Neutrophil (primary cell): Measurements from ENCODE around the gene CNTN5.

Source experiments
- H3K27ac ChIP-seq: fragments of 200-600 bp; sonication (generic); 2 replicates; pipeline ENCODE4 v1.5.1; 2016; ENCODE audit warnings: mild to moderate bottlenecking, moderate library complexity
- H3K27me3 ChIP-seq: fragments of 200-600 bp; sonication (generic); 2 replicates; pipeline ENCODE4 v1.6.0; 2016; ENCODE audit warnings: mild to moderate bottlenecking
- H3K36me3 ChIP-seq: fragments of 200-600 bp; sonication (generic); 2 replicates; pipeline ENCODE4 v1.5.1; 2017
- H3K4me1 ChIP-seq, 2 experiments: fragments of 200-600 bp in 1 of 2; sonication (generic) in 1 of 2; 1 replicate in 1 of 2; 2 replicates in 1 of 2; pipeline versions ENCODE4 v1.5.1 to v1.6.1; 2013 to 2016; ENCODE audit warnings: low read depth in 1 of 2, low read length in 1 of 2, mild to moderate bottlenecking in 1 of 2, moderate library complexity in 1 of 2; ENCODE audit not compliant: control insufficient read depth in 1 of 2, insufficient read depth in 1 of 2
- H3K4me3 ChIP-seq, 2 experiments: fragments of 200-600 bp in 1 of 2; sonication (generic) in 1 of 2; 1 replicate in 1 of 2; 2 replicates in 1 of 2; pipeline ENCODE4 v1.5.1; 2013 to 2016; ENCODE audit warnings: low read depth in 1 of 2, low read length in 1 of 2, mild to moderate bottlenecking in 1 of 2, moderate library complexity in 1 of 2
- H3K9me3 ChIP-seq: fragments of 200-600 bp; sonication (generic); 2 replicates; pipeline ENCODE4 v1.5.1; 2016
- TF ChIP-seq, protein P1 (sequence below): fragments of 200-600 bp; sonication (generic); IDR thresholded peaks from 2 replicates; pipeline ENCODE4 v1.5.1; 2016; ENCODE audit warnings: antibody characterized with exemption

CNTN5 gene

DNA sequence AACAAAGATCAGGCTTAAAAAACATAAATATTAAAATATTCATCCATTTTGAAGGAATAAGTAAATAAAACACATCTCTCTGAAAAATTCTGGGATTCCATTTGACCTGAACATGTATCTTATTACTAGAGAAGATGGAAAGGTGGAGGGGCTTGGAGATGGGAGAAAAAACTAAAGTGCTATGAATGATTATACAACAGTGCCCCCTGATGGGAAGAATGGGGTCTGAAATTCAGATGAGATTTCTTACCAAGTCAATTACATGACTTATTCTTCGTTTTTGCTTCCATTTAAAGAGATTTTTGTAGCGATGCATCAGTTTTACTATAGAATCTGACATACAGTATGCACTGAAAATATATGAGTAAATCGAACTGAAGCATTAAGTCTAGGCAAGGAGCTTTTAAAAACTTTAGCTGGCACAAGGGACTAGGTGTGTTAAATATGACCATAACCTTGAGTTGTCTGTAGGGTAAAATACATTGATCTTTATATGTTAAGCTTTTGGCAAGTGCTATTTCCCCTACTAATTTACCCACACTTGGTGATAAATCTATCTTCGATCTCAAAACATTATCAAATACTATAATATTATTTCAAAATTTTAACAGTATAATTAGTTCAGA lies 718.8 kb downstream of the CNTN5 start:
- H3K27ac ChIP-seq = no peak overlapping the region
- H3K4me1 ChIP-seq = no peaks in the 10 kb centered on the region
- no peaks in the 10 kb centered on the region for H3K9me3 ChIP-seq
- TF ChIP-seq, protein P1, sequence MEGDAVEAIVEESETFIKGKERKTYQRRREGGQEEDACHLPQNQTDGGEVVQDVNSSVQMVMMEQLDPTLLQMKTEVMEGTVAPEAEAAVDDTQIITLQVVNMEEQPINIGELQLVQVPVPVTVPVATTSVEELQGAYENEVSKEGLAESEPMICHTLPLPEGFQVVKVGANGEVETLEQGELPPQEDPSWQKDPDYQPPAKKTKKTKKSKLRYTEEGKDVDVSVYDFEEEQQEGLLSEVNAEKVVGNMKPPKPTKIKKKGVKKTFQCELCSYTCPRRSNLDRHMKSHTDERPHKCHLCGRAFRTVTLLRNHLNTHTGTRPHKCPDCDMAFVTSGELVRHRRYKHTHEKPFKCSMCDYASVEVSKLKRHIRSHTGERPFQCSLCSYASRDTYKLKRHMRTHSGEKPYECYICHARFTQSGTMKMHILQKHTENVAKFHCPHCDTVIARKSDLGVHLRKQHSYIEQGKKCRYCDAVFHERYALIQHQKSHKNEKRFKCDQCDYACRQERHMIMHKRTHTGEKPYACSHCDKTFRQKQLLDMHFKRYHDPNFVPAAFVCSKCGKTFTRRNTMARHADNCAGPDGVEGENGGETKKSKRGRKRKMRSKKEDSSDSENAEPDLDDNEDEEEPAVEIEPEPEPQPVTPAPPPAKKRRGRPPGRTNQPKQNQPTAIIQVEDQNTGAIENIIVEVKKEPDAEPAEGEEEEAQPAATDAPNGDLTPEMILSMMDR = no peak
- no peaks in the 10 kb centered on the region for H3K36me3 ChIP-seq
- no peaks in the 10 kb centered on the region for H3K27me3 ChIP-seq
- H3K4me3 ChIP-seq = no peak overlapping the region

DNA sequence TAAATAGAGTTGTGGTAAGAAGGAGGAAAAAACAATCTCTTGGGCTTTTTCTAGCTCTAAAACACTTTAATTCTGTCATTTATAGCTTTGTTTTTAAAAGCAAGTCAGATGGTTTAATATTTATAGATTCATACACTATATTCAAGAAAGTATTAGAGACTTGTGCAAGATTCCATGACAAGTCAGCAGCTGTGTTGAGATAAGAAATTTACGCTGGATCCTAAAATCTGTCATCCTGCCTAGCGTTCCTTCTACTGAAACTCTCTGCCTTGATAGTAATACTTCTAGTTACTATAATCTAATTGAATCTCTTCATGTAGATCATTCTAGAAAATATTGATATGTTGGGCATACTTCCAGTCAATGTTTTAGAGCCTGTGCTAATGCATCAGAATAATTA lies 721.8 kb downstream of the CNTN5 start:
- no peaks in the 10 kb centered on the region for H3K9me3 ChIP-seq
- H3K36me3 ChIP-seq = no peaks in the 10 kb centered on the region
- H3K4me1 ChIP-seq = no peaks in the 10 kb centered on the region
- H3K4me3 ChIP-seq = no peak overlapping the region
- TF ChIP-seq, protein P1 = no peak
- no peak overlapping the region for H3K27ac ChIP-seq
- H3K27me3 ChIP-seq = no peaks in the 10 kb centered on the region

DNA sequence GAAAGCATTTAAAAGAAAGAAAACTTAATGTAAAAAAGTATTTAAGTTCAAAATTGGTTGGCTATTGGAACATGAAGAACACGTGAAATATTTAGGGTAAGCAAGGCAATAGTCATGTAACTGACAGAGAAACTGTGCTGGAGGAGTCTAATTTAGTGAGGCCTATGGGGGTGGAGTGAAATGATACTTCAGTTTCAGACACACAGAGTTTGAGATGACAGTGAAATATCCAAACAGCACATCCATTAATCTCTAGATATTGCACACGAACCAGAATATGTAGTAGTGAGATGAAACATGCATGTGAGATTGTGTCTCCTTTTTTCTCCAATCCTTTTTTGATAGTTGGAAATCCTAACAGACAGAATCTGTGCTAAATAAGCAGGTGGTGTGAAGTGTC lies 739.0 kb downstream of the CNTN5 start:
- Histone ChIP-seq H3K27me3 (no peaks in the 10 kb centered on the region), H3K4me3 (no peak overlapping the region), H3K36me3 (no peaks in the 10 kb centered on the region), H3K4me1 (no peaks in the 10 kb centered on the region), H3K27ac (no peak overlapping the region), H3K9me3 (no peaks in the 10 kb centered on the region)
- TF ChIP-seq, protein P1 = no peak

DNA sequence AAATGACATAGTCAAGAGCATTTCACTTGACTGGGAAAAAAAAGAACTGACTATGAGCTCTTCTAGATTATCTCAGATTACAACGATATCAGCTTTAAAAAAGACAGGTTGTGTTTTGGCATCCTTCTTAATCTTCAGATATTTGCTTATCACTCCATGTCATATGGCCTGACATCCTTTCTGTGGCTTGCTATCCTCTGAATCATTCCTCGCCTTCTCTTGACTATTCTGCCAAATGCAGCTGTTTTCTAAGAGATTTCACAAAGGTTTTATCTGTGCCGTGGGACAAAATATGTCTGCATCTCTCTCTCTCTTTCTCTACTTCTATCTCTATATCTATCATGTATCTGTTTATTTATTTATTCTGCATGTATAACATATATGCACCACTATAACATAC lies 746.1 kb downstream of the CNTN5 start:
- Histone ChIP-seq H3K4me3 (no peak overlapping the region), H3K36me3 (no peaks in the 10 kb centered on the region), H3K27ac (no peak overlapping the region), H3K9me3 (no peaks in the 10 kb centered on the region), H3K27me3 (no peaks in the 10 kb centered on the region), H3K4me1 (no peaks in the 10 kb centered on the region)
- TF ChIP-seq, protein P1 = no peak

DNA sequence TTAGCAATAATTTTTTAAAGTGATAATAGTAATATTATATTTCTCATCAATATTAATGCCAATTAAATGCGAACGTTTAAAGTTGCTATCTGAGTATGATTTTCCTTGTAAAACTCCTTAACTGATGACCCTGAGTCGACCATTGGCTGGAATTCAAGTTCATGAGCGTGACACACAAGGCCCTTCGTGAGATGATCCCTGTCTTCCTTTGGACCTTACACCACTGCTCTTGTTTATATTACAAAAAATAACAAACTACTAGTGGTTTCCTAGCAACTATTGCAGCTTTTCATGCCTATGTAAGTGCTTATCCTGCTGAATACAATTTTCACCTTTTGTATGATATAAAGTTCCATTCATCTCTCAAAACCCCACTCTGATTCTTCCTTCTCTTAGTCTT lies 752.9 kb downstream of the CNTN5 start:
- Histone ChIP-seq H3K4me1 (no peaks in the 10 kb centered on the region), H3K27ac (no peak overlapping the region), H3K4me3 (no peak overlapping the region), H3K27me3 (no peaks in the 10 kb centered on the region), H3K9me3 (no peaks in the 10 kb centered on the region), H3K36me3 (no peaks in the 10 kb centered on the region)
- TF ChIP-seq, protein P1 = no peak

DNA sequence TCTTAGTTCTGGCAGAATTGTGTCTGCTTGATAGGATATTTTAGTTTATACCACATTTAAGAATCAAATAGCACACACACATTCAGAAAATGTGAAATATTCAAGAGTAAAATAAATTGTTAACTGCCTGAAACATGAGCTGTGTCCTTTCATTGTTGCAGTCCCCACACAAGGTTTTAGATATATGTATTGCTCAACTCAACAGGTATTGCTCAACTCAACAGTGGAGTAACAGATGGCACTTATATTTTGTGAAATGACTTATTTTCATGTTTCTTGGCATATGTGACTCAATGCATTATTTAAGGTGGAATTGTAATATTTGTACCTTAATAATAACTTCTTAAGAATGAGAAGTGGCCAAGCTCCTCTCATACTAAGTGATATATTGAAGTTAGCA lies 760.3 kb downstream of the CNTN5 start:
- no peaks in the 10 kb centered on the region for H3K36me3 ChIP-seq
- H3K4me3 ChIP-seq = no peak overlapping the region
- H3K27ac ChIP-seq = no peak overlapping the region
- TF ChIP-seq, protein P1 = no peak
- no peaks in the 10 kb centered on the region for H3K27me3 ChIP-seq
- H3K4me1 ChIP-seq = no peaks in the 10 kb centered on the region
- no peaks in the 10 kb centered on the region for H3K9me3 ChIP-seq
